ENCODE measurements around the gene RASEF. TPM values are rescaled to one million over a fixed set of nuclear protein-coding genes. Genes with fewer than 3 reads are reported as not detected.

The RASEF gene
- total RNA-seq, 2 donors from 2014 or later = not detected

DNA sequence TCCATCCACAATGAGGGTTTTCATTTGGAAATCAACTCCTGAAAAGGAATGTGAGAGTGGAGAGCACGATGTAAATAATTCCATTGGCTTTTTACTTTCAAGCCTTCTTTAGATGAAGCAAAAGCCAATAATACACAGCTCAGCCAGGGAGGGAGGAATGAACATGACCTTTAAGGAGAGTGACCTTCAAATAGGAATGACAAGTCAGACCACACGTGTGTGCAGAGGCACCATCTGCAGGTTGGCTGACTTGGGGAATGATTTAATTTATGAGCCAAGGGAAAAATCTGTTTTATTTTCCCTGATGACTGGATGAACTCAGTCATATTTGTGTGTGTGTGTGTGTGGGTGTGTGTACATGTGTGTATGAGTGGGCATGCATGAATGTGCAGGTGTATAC lies 64.5 kb downstream of the RASEF start:
- Mint-ChIP-seq H3K27ac (no peak overlapping the region), H3K27me3 (no peaks in the 10 kb centered on the region), H3K4me3 (no peak overlapping the region), H3K4me1 (no peaks in the 10 kb centered on the region), H3K36me3 (ENCODE audit: low read depth) (no peaks in the 10 kb centered on the region)
- H3K9me3 ChIP-seq (ENCODE audit: control insufficient read depth, low read length, poor library complexity, severe bottlenecking) = no peaks in the 10 kb centered on the region
- ATAC-seq (no peak), DNase-seq (no peak)

DNA sequence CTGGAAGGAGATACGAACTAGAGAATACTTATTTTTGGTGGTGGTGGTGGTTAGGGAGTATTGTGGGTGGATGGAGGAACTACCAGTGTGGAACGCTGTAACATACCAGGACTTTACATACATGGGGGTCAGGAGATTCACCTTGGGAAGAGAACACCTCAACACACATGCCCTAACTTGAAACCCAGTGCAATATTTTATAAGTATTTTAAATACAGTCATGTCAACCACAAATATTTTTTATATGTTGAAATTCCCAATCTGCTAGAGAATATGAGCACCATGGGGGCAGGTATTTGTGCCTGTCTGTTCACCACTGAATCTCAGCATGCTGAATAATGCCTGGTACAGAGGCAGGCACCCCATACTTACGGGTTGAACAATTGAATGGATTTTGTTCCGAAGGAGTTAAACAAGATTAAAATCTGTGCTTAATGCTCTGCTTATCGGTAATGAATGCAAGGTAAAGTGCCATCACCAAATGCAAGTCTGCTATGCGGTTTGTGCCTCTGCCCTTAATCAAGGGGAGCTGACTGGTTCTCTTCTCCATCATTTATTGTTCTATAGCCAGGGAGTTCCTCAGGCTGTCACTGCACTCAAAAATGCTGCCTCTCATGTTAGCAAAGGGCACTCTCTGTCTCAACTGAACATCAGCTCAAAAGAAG lies 65.3 kb downstream of the RASEF start:
- H3K9me3 ChIP-seq (ENCODE audit: control insufficient read depth, low read length, poor library complexity, severe bottlenecking) = no peaks in the 10 kb centered on the region
- ATAC-seq = no peak
- no peak for DNase-seq
- Mint-ChIP-seq H3K4me3 (no peak overlapping the region), H3K27me3 (no peaks in the 10 kb centered on the region), H3K36me3 (ENCODE audit: low read depth) (no peaks in the 10 kb centered on the region), H3K27ac (no peak overlapping the region), H3K4me1 (no peaks in the 10 kb centered on the region)

DNA sequence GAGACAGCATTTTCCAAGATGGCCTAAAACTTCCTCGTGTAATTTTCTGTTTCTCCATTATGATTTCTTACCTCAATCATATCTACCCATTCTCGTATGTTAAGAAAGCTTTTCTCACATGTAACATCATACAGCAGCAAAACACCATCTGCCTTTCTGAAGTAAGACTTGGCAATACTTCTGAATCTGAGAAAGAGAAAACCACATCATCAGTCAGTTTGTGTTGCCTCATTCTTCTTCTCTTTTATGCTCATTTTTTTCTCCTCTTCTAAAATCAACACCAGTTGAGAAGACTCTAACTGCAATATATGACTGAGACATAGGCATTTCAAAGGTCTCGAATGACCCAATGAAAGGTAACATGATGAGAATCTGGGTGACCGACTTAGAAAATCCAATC lies 66.0 kb downstream of the RASEF start:
- Mint-ChIP-seq H3K36me3 (ENCODE audit: low read depth) (no peaks in the 10 kb centered on the region), H3K4me3 (no peak overlapping the region), H3K27me3 (no peaks in the 10 kb centered on the region), H3K4me1 (no peaks in the 10 kb centered on the region), H3K27ac (no peak overlapping the region)
- no peak for ATAC-seq
- no peak for DNase-seq
- H3K9me3 ChIP-seq (ENCODE audit: control insufficient read depth, low read length, poor library complexity, severe bottlenecking) = no peaks in the 10 kb centered on the region

DNA sequence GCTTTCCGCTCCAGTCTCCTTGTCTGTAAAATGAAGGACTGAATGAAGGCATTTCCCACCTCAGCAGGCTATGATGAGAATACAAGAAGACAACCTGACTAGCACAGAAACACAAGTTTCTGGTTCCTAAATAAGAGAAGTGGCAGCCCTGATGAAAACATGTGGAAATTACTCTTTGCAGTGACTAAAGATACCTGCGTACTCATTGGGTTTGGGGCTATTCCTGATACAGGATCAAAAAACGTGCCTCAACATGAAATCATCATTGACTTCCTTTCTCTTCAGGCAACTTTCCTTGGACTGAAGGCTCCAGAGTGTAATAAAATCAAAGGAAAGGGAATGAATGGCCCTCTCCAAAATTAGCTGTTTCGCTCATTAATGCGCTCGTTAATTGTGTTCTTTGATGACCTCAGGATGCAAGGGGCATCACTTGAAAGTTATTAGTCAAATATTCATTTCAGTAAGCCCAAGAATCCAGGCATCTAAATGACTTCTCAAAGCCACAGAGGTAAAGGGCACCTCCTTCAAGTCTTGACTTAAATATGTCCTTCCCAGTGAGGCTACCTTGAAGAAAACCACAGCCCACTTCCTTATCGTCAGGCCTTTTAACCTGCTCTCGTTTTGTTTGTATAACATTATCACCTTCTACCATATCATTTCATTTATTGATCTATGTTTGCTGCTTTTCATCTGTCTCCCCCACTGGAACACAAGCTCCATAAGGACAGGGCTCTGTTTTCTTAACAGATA lies 68.9 kb downstream of the RASEF start:
- no peak for ATAC-seq
- H3K27me3 Mint-ChIP-seq = no peaks in the 10 kb centered on the region
- DNase-seq = no peak
- H3K9me3 ChIP-seq (ENCODE audit: control insufficient read depth, low read length, poor library complexity, severe bottlenecking) = no peaks in the 10 kb centered on the region
- H3K4me1 Mint-ChIP-seq = no peaks in the 10 kb centered on the region
- H3K4me3 Mint-ChIP-seq = no peak overlapping the region
- no peaks in the 10 kb centered on the region for H3K36me3 Mint-ChIP-seq (ENCODE audit: low read depth)
- H3K27ac Mint-ChIP-seq = no peak overlapping the region

DNA sequence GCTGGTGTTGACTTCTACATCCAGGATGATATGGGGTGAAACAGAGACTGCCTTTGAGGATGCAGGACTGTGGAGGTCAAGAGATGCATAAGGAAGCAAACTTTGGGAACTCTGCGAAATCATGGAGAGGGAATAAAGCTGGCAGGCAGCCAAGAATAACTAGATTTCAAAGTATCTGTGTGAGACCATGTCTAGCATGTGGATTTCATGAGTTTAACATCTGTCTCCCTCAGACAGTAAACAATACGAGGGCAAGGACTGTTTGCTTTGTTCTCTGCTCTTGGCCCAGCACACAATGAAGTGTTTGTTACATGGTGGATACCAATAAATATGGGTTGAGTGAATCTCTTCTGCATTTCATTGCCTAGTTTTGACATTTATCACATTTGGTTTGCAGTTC lies 71.3 kb downstream of the RASEF start:
- no peak overlapping the region for H3K27ac Mint-ChIP-seq
- no peak for DNase-seq
- H3K4me1 Mint-ChIP-seq = no peaks in the 10 kb centered on the region
- no peaks in the 10 kb centered on the region for H3K36me3 Mint-ChIP-seq (ENCODE audit: low read depth)
- no peak overlapping the region for H3K4me3 Mint-ChIP-seq
- H3K27me3 Mint-ChIP-seq = no peaks in the 10 kb centered on the region
- ATAC-seq = no peak
- no peaks in the 10 kb centered on the region for H3K9me3 ChIP-seq (ENCODE audit: control insufficient read depth, low read length, poor library complexity, severe bottlenecking)

DNA sequence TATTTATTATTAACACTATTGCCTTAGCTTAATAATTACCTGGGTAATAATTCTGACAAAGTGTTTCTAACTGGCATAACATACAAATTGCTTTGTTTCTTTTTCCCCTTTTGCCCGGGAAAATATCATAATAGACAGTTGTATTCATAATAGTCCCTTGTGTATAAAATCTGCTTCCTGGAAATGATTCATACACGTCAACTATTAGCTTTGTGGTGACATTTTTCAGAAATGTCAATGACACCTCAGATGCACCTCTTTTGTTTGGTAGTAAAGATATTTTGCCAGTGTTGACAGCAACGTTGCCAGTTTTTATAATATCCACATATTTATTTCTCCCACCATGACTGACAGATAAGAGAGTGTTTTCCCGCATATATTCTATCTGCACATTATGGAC lies 73.0 kb downstream of the RASEF start:
- H3K4me3 Mint-ChIP-seq = no peak overlapping the region
- H3K9me3 ChIP-seq (ENCODE audit: control insufficient read depth, low read length, poor library complexity, severe bottlenecking) = no peaks in the 10 kb centered on the region
- no peak for ATAC-seq
- H3K27me3 Mint-ChIP-seq = no peaks in the 10 kb centered on the region
- H3K27ac Mint-ChIP-seq = no peak overlapping the region
- H3K36me3 Mint-ChIP-seq (ENCODE audit: low read depth) = no peaks in the 10 kb centered on the region
- no peaks in the 10 kb centered on the region for H3K4me1 Mint-ChIP-seq
- no peak for DNase-seq

DNA sequence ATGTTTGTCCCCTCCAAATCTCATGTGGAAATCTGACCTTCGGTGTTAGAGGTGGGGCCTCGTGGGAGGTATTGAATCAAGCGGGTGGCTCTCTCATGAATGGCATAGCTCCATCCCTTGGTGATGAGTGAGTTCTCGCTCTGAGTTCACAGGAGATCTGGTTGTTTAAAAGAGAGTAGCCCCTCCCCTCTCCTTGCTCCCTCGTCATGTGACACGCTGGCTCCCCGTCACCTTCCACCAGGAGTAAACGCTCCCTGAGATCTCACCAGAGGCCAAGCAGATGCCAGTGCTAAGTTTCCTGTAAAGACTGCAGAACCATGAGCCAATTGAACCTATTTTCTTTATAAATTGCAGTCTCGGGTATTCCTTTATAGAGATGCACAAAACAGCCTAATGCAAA lies 74.5 kb downstream of the RASEF start:
- Mint-ChIP-seq H3K4me1 (peaks cover under 1% of the 10 kb centered on the region), H3K27ac (no peak overlapping the region), H3K27me3 (no peaks in the 10 kb centered on the region), H3K4me3 (no peak overlapping the region), H3K36me3 (ENCODE audit: low read depth) (no peaks in the 10 kb centered on the region)
- ATAC-seq = no peak
- H3K9me3 ChIP-seq (ENCODE audit: control insufficient read depth, low read length, poor library complexity, severe bottlenecking) = no peaks in the 10 kb centered on the region
- no peak for DNase-seq

DNA sequence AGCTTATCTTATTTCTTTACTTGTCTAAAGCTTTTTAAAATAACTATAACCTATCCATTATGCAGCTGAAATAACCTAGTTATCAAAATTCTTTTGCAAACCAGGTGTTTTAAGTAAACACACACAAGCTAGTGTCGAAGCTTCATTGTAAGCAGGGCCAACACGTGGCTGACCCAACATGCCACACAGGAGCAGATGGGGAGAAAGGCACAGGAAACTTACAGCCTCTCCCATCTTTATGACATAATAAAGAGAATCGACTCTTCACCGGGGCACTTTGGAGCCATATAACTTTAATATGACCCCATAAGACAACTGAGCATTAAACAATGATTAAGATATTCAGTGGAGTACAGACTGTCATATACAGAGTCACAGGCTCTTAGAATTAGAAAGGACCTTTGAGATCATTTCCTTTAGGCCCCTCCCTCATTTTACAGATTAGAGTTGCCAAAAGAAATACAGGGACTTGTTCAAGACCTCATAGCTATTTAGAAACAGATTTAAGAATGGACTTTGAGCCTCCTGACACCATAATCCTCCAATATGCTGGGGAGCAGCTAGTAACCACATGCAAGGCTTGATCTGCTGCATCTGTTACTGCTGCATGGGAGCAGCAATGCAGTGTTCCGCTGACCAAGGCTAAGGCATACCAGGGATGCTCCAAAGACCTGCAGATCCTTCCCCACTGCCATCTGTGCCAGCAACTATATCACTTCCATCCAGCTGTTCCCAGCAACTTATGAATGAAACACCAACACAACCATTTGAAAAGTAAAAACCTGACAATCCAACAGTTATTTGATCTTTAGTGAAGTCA lies 75.4 kb downstream of the RASEF start:
- no peaks in the 10 kb centered on the region for H3K9me3 ChIP-seq (ENCODE audit: control insufficient read depth, low read length, poor library complexity, severe bottlenecking)
- H3K27ac Mint-ChIP-seq = no peak overlapping the region
- H3K4me1 Mint-ChIP-seq = peaks cover 2% of the 10 kb centered on the region
- H3K36me3 Mint-ChIP-seq (ENCODE audit: low read depth) = no peaks in the 10 kb centered on the region
- no peaks in the 10 kb centered on the region for H3K27me3 Mint-ChIP-seq
- DNase-seq (no peak), ATAC-seq (no peak)
- no peak overlapping the region for H3K4me3 Mint-ChIP-seq

DNA sequence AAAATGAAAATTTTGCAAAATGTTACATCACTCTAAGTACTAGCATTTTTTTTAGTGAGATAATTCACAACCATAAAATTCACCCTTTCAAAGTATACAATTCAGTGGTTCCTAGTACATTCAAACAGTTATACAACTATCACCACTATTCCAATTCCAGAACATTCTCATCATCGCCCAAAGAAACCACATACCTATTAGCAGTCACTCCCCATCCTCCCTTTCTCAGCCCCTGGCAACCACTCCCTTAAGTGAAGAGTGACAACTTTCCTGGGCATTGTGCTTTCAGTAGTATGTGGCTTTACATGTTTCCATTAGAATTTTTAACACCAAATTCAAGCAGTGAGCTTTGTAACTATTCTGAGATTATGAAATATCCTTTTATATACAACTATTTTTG lies 81.4 kb downstream of the RASEF start:
- ATAC-seq = no peak
- Mint-ChIP-seq H3K27me3 (no peaks in the 10 kb centered on the region), H3K27ac (no peak overlapping the region), H3K4me3 (no peak overlapping the region), H3K4me1 (peaks cover 2% of the 10 kb centered on the region), H3K36me3 (ENCODE audit: low read depth) (no peaks in the 10 kb centered on the region)
- H3K9me3 ChIP-seq (ENCODE audit: control insufficient read depth, low read length, poor library complexity, severe bottlenecking) = no peaks in the 10 kb centered on the region
- no peak for DNase-seq

DNA sequence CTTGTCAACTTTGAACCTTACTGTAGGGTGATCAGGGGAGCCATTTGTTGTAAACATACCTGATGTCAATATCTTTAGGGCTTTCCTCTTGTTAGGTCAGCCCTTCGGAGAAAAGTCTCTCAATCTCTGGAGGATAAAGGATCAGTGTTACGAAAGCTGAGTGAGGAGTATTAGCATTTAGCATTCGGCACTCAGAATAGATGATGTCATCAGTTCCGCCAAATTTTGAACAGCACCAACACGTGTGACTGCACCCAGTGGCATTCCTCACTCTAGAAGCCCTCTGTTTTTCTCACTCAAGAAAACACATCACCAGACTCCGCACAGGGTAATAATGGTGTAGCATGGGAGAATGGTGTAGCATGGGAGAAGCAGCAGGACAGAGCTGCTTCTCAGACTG lies 87.8 kb downstream of the RASEF start:
- H3K4me1 Mint-ChIP-seq = no peaks in the 10 kb centered on the region
- H3K4me3 Mint-ChIP-seq = no peak overlapping the region
- no peak for DNase-seq
- no peaks in the 10 kb centered on the region for H3K9me3 ChIP-seq (ENCODE audit: control insufficient read depth, low read length, poor library complexity, severe bottlenecking)
- no peak for ATAC-seq
- H3K27me3 Mint-ChIP-seq = no peaks in the 10 kb centered on the region
- H3K36me3 Mint-ChIP-seq (ENCODE audit: low read depth) = no peaks in the 10 kb centered on the region
- H3K27ac Mint-ChIP-seq = no peak overlapping the region

DNA sequence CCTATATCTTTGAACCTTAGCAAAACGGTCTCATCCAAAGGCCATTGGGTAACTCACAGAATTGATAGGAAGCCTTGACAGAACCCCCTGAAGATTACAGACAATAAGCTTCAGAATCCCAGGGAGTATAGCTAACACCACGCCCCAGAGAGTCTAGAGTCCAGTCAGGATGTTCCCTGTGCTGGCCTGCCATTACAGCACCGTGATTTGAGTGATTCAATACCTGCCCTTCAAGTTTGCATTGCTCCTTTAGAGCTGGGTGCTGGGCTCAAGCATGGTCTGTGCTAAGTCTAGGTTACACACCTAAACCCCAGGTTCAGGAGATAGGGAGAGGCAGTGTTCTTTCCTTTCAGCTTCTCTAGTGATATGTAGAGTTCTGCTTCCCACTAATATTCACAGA lies 90.5 kb downstream of the RASEF start:
- DNase-seq (no peak), ATAC-seq (no peak)
- no peaks in the 10 kb centered on the region for H3K9me3 ChIP-seq (ENCODE audit: control insufficient read depth, low read length, poor library complexity, severe bottlenecking)
- H3K27me3 Mint-ChIP-seq = no peaks in the 10 kb centered on the region
- no peak overlapping the region for H3K4me3 Mint-ChIP-seq
- H3K36me3 Mint-ChIP-seq (ENCODE audit: low read depth) = no peaks in the 10 kb centered on the region
- no peak overlapping the region for H3K27ac Mint-ChIP-seq
- H3K4me1 Mint-ChIP-seq = no peaks in the 10 kb centered on the region

DNA sequence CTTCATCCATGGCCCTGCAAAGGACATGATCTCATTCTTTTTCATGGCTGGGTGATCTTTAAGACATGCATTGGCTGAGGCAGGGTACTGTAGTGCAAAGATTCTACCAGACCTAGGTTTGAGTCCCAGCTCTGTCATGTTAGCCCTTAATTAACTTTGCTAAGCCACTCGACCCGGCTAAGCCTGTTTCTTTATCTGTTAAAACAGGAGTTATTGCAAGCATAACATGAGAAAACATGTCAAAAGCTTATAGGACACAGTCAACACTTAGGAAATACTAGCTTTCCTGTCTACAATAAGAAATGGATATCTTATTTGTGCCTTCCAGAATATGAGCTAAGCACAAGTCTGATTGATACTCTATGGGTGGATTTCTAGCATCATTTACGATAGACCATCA lies 92.6 kb downstream of the RASEF start:
- no peak for ATAC-seq
- no peak overlapping the region for H3K4me3 Mint-ChIP-seq
- no peaks in the 10 kb centered on the region for H3K36me3 Mint-ChIP-seq (ENCODE audit: low read depth)

DNA sequence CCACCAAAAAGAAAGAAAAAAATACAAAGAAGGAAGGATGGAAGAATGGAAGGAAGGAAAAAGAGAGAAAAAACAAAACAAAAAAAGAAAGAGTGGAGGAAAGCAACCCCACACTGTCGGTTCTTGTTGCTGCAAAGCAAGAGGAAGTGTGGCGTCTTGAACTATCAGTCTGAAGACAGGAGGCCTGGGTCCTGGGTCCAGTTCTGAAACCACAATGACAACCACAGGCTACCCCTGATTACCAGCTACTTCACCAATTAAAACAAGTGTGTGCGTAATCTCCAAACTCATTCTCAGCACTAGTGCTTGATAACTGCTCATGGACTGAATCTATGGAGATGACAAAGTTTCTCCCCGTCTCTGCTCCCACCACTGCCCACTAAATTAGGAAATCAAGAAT lies 93.7 kb downstream of the RASEF start:
- no peak for ATAC-seq
- Mint-ChIP-seq H3K27ac (no peak overlapping the region), H3K4me3 (no peak overlapping the region)

More for the DNA sequence above, 92.6 kb downstream of the RASEF start:
- Mint-ChIP-seq H3K27me3 (no peaks in the 10 kb centered on the region), H3K27ac (no peak overlapping the region), H3K4me1 (no peaks in the 10 kb centered on the region)
- DNase-seq = no peak
- no peaks in the 10 kb centered on the region for H3K9me3 ChIP-seq (ENCODE audit: control insufficient read depth, low read length, poor library complexity, severe bottlenecking)

More for the DNA sequence above, 93.7 kb downstream of the RASEF start:
- no peaks in the 10 kb centered on the region for H3K4me1 Mint-ChIP-seq
- DNase-seq = no peak
- H3K27me3 Mint-ChIP-seq = peaks cover 6% of the 10 kb centered on the region
- H3K9me3 ChIP-seq (ENCODE audit: control insufficient read depth, low read length, poor library complexity, severe bottlenecking) = no peaks in the 10 kb centered on the region
- H3K36me3 Mint-ChIP-seq (ENCODE audit: low read depth) = no peaks in the 10 kb centered on the region

All from T-helper 17 cell (primary cell).